Astrocyte (in vitro differentiated cells and primary cell): ENCODE data around the gene DDX46.

Experiments used
- EZH2 ChIP-seq: IDR thresholded peaks from 2 replicates; pipeline ENCODE4 v1.6.1; 2012; ENCODE audit warnings: mild to moderate bottlenecking, low read length, inconsistent platforms; ENCODE audit not compliant: insufficient read depth
- TF ChIP-seq, protein P1 (sequence below): IDR thresholded peaks from 2 replicates; pipeline ENCODE4 v1.5.1; 2011; ENCODE audit warnings: low read depth, mild to moderate bottlenecking, inconsistent platforms, low read length, moderate library complexity; ENCODE audit not compliant: insufficient read depth

DNA sequence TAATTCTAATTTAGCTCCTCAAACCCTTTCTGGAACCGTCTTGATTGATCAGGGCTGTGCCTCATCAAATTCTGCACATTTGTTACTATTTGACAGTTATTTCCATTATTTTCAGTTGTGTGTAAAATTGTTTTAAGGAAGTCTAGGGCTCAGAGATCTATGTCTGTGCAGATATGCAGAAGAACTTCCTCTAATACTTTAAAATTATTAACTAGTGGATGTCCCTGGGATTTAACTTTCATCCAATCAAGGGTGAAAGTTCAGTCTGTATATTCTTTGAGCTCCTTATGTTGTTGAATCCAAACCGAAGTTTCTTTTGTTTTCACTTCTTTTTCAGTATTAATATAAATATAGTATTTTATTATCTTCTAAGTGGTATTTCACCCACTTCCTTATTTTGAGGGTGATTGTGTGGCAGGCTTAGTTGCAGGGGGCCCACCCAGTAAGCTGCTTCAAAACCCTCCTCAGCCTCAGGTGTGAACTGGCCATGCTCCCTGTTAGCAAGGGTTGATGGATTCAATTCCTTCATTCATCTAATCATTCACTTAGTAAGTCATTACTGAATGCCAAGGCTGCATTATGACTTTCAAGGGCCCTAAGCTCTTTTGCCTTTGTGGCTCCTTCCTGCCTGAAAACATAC is 22.3 kb upstream of the DDX46 start:
- no peak for TF ChIP-seq EZH2
- TF ChIP-seq, protein P1, sequence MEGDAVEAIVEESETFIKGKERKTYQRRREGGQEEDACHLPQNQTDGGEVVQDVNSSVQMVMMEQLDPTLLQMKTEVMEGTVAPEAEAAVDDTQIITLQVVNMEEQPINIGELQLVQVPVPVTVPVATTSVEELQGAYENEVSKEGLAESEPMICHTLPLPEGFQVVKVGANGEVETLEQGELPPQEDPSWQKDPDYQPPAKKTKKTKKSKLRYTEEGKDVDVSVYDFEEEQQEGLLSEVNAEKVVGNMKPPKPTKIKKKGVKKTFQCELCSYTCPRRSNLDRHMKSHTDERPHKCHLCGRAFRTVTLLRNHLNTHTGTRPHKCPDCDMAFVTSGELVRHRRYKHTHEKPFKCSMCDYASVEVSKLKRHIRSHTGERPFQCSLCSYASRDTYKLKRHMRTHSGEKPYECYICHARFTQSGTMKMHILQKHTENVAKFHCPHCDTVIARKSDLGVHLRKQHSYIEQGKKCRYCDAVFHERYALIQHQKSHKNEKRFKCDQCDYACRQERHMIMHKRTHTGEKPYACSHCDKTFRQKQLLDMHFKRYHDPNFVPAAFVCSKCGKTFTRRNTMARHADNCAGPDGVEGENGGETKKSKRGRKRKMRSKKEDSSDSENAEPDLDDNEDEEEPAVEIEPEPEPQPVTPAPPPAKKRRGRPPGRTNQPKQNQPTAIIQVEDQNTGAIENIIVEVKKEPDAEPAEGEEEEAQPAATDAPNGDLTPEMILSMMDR: no peak
